HK-2 (cell line): ENCODE measurements around the gene RAB42.
"Not testable (repeated sequence)": the region's sequence is repeated elsewhere in the genome, so short reads cannot be mapped to it uniquely, and the experiment has no call there.

Experiments
- DNase-seq: peaks from one replicate; pipeline ENCODE4 v3.0.0-alpha.2; 2018; ENCODE audit not compliant: unreplicated experiment

Gene RAB42

DNA sequence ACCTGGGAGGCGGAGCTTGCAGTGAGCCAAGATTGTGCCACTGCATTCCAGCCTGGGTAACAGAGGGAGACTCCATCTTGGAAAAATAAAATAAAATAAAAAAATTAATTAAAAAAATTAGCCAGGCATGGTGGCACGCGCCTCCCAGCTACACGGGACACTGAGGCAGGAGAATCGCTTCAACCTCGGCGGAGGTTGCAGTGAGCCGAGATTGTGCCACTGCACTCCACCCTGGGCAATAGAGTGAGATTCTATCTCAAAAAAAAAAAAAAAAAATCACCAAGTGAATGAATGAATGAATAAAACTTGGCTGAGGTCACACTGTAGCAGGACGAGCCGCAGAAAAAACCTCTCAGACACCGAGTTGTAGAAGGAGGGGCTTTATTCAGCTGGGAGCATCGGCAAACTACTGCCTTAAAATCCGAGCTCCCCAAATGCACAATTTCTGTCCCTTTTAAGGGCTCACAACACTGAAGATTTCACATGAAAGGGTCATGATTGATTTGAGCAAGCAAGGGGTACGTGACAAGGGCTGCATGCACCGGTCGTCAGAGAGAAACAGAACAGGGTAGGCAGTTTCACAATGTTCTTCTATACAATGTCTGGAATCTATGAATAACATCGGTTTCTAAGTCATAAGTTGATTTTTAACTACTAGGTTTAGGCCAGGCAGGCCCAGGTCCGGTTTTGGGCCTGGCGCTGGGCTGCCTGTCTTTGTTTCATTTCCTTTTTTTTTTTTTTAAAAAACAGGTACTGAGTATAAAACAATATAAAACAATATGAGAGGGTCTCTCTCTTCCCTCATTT, 5.3 kb upstream of the RAB42 start:
- DNase-seq, result not testable (repeated sequence)

GRCh38 chr1:28592321-28593071, 431 bp downstream of the RAB42 start:
- DNase-seq, result no peak

DNA sequence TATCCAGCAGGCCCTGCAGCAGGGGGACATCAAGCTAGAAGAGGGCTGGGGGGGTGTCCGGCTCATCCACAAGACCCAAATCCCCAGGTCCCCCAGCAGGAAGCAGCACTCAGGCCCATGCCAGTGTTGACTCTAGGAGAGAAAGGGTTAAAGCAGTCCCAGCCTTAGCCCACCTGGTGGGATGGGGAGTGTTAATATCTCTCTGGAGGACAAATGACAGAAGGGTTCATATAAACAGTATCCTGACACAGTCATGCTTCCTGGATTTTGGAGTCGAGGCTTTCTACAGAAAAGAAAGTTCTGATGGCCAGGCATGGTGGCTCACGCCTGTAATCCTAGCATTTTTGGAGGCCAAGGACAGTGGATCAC, 1.9 kb downstream of the RAB42 start:
- DNase-seq, result not testable (repeated sequence)

GRCh38 chr1:28594686-28595411, 2.8 kb downstream of the RAB42 start:
- not testable (repeated sequence) for DNase-seq

DNA sequence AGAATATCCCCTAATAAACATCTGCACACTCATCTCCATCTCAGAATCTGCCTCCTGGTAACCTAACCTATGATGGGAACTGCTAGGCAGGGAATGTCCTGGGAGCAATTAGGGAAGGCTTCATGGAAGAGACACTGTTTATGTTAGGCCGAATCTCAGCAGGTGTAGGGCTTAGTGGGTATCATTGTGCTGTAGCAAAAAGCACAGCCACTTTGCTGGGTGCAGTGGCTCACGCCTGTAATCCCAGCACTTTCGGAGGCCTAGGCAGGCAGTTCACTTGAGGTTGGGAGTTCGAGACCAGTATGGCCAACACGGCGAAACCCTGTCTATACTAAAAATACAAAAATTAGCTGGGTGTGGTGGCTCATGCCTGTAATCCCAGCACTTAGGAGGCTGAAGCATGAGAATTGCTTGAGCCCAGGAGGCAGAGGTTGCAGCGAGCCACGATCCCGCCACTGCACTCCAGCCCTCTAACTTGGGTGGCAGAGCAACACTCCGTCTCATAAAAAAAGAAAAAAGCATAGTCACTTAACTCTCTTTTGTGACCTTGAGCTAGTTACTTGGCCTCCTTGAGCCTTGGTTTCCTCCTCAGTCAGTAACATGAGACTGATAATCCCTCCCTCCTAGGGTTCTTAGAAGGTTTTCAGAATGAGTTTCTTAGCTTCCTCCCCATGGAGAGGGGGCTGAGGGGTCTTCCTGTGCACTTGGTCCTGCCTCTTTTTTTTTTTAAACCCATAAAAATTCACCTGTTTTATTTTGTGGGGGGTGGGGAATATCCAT, 3.5 kb downstream of the RAB42 start:
- DNase-seq, result no peak

DNA sequence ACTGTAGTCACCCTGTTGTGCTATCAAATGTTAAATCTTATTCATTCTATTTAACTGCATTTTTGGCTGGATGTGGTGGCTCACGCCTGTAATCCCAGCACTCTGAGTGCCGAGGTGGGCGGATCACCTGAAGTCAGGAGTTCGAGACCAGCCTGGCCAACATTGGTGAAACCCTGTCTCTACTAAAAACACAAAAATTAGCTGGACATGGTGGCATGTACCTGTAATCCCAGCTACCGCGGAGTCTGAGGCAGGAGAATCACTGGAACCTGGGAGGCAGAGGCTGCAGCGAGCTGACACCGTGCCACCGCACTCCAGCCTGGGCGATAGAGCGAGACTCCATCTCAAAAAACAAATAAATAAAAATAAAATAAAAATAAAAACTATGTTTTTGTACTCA, 4.2 kb downstream of the RAB42 start:
- not testable (repeated sequence) for DNase-seq

DNA sequence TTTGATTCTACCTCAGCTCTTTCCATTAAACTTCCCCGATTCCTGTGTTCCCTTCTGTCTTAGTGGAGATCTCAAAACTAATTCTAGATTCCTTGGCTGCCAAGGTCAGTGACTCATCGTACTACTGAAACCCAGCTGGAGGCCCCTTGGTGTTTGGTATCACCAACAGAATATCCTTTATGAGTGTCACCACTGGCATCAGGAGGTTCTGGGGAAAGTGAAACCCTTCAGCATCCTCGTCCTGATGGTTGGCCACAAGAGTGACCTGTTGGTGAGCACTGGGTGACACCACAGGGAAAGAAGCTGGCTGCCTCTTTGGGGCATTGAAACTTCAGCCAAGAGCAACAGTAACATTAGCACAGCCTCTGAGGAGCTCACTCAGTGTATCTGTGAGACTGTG, 9.6 kb downstream of the RAB42 start:
- DNase-seq, result peak; percentile 69

- no peak for DNase-seq
These were observed 10.7 kb downstream of the RAB42 start for GRCh38 chr1:28602536-28603439.

DNA sequence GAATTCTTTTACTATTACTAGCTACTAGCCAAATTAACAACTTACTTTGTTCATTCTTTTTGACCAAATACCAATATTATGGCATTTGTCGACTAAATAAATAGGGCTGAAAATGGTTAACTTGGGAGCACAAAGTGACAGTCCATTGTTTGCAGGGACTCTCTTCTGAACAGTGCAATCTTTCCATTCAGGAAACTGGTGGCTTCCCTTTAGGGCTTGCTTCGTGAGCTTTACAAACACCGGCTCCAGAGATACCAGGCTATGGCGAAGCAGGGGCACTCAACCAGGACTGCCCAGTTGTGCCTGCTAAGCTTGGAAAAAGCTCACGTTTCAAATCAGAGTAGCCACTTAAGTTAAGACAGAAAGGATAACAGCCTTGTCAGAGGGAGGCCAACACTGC, 12.3 kb downstream of the RAB42 start:
- DNase-seq, result no peak

DNA sequence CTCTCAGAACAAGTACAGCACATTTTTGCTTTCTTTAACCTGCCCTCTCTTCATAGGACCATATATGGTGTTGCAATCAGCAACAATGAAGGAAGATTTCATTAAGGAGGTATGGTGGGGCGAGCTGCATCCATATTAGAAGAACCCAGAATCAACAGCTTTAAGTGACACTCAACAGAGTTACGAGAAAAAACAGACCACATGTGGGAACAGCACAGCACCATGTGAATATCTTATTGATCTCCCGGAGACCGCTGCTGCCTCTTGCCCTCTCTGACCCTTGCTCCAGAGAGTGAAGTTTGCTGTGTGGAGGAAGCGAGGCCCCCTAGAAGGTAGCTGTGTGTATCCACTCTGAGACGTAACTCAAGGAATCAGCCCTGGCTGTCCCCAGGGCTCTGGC, 12.9 kb downstream of the RAB42 start:
- DNase-seq, result no peak

GRCh38 chr1:28606771-28607170, 14.7 kb downstream of the RAB42 start:
- no peak for DNase-seq

GRCh38 chr1:28613175-28613574, 21.1 kb downstream of the RAB42 start:
- no peak for DNase-seq

GRCh38 chr1:28631713-28632112, 39.6 kb downstream of the RAB42 start:
- no peak for DNase-seq

GRCh38 chr1:28632560-28632959, 40.5 kb downstream of the RAB42 start:
- no peak for DNase-seq

DNA sequence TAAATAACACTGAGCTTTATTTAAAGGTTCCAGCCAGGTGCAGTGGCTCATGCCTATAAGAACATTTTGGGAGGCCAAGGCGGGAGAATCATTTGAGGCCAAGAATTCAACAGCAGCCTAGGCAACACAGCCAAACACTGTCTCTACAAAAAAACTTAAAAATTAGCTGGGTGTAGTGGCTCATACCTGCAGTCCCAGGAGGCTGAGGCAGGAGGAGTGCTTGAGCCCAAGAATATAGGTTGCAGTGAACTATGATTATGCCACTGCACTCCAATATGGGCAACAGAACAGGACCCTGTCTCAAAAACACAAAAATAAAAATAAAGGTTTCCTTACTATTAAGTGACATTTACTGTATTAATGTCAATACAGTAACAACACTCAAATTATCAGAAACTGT, 48.7 kb downstream of the RAB42 start:
- peak; percentile 10 for DNase-seq

DNA sequence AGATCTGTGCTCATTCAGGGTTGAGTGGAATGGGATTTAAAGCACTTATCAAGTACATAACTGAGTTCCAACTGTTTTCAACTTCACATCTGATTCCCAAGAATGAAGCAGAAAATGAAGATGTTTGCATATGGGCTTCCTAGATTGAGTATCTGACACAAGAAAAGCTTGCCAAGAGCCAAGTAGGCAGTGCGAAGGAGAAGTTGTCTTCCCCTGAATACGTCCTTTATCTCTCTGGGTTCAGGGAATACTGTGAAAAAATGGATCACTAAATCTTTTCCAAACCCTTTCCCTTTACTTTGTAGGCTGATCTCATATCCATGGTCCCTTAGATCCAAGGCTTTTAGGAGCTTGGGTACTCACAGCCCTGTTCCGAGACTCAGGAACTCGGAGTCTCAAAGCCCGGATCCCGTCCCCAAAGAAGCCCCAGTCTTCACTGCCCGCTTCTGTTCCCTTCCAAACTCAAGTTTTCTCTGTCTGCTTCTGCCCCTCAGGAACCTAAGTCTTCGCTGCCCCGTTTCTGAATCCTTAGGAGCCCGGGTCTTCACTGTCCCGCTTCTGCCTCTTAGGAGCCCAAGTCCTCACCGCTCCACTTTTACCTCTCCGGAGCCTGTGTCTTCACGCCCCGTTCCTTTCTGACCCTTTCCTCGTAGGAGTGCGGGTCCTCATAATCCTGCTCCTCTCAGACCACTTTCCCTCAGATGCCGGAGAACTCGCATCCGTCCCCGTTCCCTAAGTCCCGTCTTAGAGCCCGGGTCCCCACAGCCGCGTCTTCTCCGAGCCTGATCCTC, 50.2 kb downstream of the RAB42 start:
- no peak for DNase-seq

DNA sequence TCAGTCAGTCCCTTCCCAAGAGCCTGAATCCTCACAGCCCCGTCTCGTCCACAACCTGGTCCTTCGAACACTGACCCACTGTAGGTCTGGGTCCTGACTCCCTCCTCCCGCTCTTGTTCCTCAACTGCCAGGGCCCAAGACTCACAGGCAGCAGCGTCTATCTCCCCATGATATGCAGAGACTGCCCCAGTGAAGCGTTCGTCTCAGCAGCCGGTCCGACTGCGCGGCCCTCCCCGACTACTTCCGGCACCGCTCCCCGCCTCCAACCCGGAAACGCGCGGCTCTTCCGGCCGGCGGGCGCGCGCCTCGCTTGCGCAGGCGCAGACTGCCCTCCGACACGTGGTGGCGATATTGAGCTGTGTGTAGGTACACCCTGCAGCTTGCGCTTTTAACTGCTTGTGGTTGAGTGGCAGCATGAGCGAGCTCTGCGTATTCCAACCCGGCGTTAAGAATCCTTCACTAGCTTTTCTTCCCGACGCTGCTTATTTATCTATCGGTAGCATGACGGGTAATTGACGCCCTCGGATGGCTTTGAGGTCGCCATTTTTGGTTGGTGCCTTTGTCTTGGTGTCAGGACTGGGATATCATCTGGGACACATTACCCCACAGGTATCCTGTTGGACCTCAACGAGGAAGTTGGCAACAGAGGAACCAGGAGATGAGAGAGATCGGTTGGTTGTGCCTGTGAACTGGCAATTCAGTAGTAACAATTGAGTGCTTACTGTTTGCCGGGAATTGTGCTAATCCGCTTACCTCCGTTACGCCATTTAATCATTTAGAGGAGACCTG, 51.0 kb downstream of the RAB42 start, which contains the start of gene TAF12:
TAF12 (minus strand) TSS at position 221 of the 789 bp plus-strand sequence. CDS start 20,986 bp downstream, outside the sequence.
- peak; percentile 95 for DNase-seq

DNA sequence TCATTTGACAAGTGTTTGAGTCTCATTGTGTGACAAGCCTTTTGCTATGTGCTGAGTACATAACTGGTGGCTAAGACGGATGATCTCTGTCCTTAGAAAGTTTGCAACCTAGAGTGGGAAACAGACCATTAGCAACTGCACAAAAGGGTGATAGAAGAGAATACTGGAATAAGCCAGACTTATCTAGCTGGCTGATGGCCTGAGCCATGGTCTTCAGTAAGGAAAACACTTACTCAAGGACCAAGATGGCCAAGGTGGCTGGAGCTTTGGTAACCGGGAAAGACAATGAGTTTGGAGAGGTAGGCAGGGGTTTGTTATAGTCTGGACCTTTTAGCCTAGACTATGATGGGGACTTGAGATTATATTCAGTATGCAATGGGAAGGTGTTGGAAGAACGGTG, 52.4 kb downstream of the RAB42 start:
- no peak for DNase-seq
